Urothelium cell line (cell line): Measurements from ENCODE around the gene HLF.
A peak's percentile ranks its signal among the peaks of the same experiment; 100 is the strongest.

ENCODE experiments used
- DNase-seq: peaks from one replicate; pipeline ENCODE4 v3.0.0; 2011; ENCODE audit warnings: low spot score, mixed read lengths
- FAIRE-seq: peaks from 2 replicates; lab custom pipeline; 2011; peaks lifted over from hg19 to GRCh38; lab: Jason Lieb, UNC

The HLF gene

DNA sequence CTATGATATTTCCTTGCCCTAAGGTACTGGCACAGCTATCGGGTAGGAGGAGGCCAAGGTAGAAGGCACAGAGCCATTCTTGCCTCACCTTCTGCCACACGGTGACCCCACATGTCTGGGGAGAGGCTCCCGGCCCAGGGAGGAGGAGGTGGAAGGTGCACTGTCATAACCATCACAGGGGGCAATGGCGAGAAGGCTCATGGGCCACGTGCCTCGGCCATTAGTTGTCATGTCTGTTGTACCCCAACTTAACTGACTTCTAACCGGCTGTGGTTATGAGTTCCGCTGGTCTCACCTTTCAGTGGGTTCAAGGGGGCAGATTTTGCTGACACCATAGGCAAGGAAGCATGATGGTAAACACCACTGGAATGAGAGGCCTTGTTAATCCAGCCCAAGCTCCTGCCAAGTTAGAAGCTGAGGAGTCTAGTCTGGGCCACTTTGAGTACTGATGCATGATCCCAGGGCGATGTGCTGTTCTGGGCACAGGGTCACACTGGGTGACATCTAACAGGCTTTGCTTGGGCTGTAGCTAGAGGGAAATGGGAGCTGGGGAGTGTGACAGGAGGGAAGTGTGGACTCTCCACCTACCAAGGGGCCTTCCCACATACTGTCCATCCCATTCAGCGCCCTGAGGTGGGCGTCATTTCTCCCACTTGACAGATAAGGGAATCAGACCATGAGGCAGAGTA, 39.6 kb downstream of the HLF start:
- FAIRE-seq, result no peak
- no peak for DNase-seq

DNA sequence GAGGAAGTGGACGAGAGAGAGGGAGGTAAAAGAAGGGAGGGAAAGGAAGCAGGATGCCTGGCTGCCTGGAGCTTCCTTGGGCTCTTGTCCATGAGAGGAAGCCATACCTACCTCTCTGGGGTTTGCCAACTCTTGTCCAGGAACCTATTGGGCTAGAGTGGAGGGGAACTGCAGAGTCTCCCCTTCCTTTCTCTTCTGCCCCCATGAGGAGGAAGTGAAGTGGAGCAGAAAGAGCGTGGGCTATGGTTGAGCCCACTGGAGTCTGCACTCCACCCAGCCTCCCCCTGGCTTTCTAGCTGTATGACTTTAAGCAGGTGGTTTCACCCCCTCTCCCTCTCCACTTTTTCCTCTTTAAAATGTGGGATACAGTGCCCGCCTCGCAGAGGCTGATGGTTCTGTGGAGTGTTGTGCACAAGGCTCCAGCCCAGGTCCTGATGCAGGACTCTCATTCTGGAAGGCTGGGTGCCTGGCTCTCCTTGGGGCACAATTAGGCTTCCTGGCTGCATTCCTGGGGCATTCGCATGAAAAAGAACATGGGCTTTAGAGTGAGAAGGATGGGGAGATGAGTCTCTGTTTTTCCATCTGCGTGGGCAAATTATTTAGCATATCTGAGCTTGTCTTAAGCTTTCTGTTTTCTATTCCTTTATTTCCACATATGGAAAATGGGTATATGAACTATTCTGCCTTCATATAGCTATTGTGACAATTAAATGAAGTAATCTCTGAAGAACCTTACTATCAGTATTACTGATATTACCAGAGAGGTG, 40.7 kb downstream of the HLF start:
- FAIRE-seq (no peak), DNase-seq (no peak)

DNA sequence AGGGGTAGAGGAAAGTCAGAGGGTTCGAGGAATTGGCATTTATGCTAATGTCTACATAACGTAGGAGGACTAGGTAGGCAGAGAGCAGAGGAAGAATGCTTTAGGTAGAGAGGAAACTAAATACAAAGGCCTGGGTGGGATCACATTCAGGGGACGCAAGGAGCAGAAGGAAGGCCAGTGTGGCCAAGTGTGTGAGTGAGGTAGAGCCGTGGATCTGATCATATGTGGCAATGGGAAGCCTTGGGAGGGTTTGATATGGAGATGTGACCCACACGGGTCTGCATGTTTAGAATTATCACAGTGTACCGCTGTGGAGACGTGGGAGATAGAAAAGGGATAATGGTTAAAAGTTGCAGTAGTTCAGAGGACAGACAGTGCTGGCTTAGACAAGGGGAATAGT, 43.1 kb downstream of the HLF start:
- FAIRE-seq (no peak), DNase-seq (no peak)

DNA sequence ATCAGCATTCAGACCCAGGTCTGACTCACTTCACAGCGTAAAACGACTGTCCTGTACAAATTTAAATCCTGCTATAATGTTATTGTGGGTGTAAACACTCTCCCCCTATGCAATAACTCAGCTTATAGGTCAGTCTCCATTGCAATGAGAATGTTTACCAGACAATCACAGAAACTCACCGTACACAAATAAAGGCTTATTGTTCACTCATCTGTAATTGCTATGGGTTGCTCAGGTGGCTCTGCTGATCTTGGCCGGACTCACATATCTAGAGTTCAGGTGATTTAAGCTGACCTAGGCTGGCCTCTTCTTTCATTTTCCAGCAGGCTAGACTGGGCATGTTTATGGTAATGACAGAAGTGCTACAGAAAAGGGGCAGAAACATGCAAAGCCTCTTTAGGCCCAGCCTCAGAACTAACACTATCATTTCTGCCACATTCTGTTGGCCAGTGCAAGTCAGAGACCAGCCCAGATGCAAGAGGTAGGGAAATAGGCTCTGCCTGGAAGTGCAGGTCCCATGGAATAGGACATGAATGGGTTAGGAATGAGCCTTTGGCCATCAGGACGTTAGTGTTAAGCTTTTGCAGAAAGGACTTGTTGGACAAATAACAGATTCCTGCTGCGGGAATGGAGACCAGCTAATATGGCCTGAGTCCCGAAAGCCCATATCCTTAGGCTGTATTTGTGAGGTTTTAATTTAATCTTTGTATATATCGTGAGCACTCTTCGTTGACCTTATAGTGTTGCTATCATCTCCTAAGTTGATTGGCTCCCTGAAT, 44.0 kb downstream of the HLF start:
- DNase-seq, result no peak
- no peak for FAIRE-seq

DNA sequence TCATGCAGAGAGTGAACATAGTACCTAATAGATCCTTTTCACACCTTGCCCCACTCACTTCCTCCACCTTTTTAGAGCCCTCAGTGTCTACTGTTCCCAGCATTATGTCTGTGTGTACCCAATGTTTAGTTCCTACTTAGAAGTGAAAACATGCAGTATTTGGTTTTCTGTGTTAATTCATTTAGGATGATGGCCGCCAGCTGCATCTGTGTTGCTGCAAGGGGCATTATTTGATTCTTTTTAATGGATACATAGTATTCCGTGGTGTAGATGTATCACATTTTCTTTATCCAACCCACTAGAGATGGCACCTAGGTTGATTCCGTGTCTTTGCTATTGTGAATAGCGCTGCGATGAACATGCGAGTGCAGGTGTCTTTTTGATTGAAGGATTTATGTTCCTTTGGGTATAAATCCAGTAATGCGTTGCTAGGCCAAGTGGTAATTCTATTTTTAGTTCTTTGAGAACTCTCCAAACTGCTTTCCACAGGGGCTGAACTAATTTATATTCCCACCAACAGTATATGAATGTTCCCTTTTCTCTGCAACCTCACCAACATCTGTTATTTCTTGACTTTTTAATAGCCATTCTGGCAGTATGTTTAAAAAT, 47.1 kb downstream of the HLF start:
- FAIRE-seq, result no peak
- no peak for DNase-seq

DNA sequence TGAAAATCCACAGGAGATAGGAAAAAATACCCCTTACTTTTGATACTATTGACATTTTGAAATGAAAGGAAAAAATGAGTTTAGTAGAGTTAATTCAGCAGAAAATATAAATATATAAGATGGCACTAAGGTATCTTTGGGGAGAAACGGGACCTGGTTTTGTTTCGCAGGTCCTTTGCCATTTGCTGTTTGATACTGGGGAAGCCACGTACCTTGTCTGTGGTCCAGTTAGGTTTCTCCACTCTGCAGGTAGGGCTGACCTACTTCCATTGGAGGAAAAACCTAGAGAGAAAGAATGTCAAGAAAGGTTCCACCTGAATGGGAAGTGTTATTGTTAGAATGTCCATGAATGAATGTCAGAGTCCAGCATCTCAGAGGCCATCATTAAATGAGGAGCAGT, 48.1 kb downstream of the HLF start:
- DNase-seq (no peak), FAIRE-seq (no peak)

DNA sequence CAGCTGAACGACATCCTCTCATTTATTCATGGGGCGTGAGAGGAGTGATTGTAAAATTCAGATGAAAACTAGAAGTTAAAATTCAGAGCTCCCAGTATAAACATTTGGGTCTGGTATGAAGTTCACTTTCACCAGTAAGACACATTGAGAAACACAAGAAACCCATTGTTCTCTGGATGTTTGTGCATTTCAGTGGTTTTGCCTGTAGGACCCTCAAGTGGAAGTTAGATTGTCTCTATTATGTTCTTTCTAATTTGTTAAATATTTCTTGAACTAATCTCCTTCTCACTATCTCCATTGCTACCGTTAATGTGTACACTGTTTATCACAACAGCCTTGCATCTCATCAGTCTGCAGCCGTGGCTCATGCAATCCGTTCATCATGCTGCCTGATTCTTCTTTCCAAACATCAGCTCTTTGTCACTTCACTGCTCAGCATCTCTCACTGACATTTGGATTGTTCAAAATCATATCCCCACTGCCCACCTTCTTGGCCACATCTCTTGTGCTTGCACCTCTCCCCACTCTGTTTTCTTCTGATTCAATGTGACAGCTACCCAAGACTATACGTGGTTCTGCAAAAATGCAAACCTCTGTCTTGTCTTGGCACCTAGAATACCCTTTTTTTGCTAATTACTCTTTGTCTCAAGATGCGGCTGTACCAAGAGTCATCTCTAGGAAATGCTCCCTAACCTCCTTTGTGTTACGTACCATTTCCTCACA, 49.5 kb downstream of the HLF start:
- FAIRE-seq (no peak), DNase-seq (no peak)

DNA sequence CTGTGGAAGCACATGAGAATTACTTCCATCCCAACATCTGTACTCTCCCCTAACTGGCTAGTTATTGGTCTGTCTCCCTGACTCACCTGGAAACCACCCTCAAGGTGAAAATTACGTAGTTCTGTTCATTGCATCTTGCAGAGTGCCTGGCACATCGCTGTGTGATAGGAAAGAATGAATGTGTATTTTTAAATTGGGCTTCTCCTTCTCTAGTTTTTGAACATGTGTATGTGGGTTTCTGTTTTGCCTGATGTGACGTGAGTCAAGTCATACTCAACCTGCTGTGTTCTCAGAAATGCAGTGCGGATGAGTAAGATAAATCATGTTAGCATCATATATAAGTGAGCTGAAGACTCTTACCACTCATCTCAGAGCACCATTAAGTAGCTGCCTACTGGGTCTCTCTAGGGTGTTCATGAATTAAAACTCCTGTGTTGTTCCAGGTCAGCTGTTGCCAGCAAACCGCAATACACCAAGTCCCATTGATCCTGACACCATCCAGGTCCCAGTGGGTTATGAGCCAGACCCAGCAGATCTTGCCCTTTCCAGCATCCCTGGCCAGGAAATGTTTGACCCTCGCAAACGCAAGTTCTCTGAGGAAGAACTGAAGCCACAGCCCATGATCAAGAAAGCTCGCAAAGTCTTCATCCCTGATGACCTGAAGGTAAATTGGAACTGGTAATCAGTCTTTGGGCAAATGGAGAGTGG, 50.2 kb downstream of the HLF start:
- DNase-seq (no peak), FAIRE-seq (peak; percentile 52)

DNA sequence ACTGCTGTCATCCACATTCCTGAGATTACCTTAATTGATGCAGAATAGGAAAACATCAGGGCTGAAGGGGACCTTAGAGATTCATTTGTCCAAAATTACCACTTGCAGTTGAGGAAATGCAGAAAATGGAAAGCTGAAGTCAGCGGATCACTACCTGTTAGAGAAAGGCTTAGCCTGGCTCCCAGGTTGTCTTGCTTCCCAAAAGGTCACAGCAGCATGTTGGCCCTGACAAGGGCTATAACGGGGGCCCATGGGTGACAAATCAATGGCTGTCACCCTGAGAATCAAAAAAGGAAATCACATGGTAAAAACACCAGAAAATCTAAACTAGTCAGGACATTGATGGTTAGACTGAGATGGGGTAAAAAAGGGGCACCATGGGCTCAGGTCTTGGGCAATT, 51.7 kb downstream of the HLF start:
- no peak for FAIRE-seq

DNA sequence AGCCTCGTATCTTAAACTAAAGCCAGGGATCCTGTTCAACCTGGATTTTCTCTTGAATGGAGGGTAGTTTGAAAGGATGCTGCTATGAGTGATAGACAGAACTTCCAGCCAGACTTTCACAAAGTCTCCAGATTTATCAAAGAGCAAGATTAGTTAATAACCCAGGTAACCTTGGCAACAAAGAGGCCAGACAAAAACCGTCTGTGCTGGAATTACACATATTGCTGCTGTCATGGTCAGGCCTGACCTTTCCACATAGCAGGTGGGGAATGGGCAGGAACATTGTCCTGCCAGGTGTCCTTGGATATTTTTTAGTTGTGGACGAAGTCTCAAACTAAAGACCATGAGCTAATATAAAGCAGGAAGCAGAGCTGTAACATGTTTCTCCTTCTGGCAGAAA, 52.5 kb downstream of the HLF start:
- no peak for FAIRE-seq
- no peak for DNase-seq

More for the DNA sequence above, 51.7 kb downstream of the HLF start:
- DNase-seq, result no peak

DNA sequence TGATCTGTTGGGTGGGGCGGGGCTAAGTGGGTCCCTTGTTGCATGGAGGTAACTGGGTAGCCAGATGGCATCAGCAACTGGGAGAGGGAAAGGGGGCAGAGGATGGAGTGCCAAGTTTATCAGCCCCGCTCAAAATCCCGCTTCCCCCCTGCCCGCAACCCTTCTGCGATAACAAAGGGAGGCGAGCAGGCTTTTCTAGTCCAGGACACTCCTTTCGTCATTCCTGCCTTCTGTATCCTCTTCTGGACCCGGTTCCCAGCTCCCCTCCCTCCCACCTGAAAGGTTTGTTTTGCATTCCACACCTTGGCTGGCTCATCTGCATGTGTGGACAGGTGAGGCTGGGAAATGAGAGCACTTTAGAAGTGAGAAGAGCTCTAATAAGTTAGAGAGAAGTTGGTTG, 53.3 kb downstream of the HLF start:
- DNase-seq, result no peak

DNA sequence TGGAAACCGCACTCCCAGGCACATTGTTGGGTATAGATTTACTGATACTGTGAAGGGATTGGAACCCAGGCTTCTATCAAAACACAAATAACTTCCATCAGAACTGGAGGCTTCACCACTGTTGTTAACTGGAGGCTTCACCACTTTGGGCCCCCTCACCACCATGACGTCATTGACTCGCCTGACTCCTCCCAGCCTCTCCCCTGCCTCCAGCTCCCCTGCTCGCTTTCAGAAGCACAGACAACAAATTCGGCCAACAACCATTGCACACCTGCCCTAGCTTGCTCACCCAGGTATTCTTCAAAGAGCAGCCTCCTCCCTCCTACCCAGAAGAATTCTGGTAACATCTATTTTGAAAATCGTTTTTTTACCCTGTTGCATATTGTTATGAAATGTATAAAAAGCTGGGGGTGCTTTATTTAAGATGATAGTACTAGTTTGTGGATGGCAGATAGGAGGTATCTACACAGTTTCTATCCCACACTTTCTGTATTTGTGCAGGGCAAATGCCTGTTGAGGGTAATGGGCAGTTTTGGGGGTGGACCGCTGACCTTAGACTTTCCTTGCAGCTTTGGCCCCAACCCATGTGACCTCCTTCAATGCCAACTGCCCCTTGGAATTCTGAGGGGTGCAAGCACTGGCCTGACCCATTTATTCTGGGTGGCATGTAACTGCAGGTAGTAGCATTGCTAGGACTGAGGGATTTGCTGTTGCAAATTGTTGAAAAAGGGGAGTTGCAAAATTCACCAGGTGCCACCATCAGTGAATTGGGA, 54.1 kb downstream of the HLF start:
- FAIRE-seq, result no peak
- no peak for DNase-seq

More for the DNA sequence above, 53.3 kb downstream of the HLF start:
- no peak for FAIRE-seq

DNA sequence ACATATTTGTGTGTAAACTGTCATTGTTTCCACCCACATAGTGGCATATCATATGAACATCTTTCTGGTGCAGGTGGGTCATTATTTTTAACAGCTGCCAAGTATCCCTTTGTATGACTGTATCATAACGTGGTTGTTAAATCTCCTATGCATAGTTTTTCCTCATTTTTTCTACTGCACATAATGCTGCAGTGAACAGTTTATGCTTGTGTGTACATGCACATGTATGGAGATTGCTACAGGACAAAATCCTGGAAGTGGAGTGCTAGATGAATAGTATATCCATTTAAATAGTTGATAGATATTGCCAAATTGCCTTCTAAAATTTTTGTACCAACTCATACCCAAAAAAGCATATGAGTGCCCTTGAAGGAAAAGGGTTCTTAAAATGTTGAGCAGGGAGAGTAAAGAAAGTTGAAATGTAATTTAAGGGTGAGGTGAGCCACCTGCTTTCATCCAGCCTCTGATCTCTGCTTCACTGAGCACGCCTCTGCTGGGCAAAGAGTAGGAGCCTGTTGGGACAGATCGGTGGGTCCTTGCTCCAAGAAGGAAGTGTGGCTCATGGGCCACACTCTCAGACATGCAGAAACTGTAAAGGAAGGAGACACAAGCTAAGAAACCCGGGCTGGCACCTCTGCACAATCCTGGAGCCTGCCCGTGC, 55.3 kb downstream of the HLF start:
- FAIRE-seq, result no peak
- DNase-seq, result no peak

DNA sequence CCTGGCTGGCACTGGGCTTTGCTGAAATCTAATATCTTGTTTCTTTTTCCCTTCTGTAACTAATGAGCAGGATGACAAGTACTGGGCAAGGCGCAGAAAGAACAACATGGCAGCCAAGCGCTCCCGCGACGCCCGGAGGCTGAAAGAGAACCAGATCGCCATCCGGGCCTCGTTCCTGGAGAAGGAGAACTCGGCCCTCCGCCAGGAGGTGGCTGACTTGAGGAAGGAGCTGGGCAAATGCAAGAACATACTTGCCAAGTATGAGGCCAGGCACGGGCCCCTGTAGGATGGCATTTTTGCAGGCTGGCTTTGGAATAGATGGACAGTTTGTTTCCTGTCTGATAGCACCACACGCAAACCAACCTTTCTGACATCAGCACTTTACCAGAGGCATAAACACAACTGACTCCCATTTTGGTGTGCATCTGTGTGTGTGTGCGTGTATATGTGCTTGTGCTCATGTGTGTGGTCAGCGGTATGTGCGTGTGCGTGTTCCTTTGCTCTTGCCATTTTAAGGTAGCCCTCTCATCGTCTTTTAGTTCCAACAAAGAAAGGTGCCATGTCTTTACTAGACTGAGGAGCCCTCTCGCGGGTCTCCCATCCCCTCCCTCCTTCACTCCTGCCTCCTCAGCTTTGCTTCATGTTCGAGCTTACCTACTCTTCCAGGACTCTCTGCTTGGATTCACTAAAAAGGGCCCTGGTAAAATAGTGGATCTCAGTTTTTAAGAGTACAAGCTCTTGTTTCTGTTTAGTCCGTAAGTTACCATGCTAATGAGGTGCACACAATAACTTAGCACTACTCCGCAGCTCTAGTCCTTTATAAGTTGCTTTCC, 56.0 kb downstream of the HLF start:
- DNase-seq (no peak), FAIRE-seq (no peak)

DNA sequence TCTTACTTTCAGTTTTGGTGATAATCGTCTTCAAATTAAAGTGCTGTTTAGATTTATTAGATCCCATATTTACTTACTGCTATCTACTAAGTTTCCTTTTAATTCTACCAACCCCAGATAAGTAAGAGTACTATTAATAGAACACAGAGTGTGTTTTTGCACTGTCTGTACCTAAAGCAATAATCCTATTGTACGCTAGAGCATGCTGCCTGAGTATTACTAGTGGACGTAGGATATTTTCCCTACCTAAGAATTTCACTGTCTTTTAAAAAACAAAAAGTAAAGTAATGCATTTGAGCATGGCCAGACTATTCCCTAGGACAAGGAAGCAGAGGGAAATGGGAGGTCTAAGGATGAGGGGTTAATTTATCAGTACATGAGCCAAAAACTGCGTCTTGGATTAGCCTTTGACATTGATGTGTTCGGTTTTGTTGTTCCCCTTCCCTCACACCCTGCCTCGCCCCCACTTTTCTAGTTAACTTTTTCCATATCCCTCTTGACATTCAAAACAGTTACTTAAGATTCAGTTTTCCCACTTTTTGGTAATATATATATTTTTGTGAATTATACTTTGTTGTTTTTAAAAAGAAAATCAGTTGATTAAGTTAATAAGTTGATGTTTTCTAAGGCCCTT, 56.8 kb downstream of the HLF start:
- no peak for FAIRE-seq
- no peak for DNase-seq

DNA sequence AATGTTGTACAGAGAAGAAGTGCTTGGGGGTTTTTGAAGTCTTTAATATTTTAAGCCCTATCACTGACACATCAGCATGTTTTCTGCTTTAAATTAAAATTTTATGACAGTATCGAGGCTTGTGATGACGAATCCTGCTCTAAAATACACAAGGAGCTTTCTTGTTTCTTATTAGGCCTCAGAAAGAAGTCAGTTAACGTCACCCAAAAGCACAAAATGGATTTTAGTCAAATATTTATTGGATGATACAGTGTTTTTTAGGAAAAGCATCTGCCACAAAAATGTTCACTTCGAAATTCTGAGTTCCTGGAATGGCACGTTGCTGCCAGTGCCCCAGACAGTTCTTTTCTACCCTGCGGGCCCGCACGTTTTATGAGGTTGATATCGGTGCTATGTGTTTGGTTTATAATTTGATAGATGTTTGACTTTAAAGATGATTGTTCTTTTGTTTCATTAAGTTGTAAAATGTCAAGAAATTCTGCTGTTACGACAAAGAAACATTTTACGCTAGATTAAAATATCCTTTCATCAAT, 57.8 kb downstream of the HLF start:
- FAIRE-seq (no peak), DNase-seq (no peak)
